GM23338 (cell line): Measurements from ENCODE around the gene NHEJ1. TPM values are rescaled to one million over a fixed set of nuclear protein-coding genes. Genes with fewer than 3 reads are reported as not detected.

Experiments used
- ATAC-seq: fragments of 200-7000 bp; cut with Tn5 transposase; 3 replicates; pipeline ENCODE4 v1.9.1; 2020
- DNase-seq: peaks from one replicate; pipeline ENCODE4 v3.0.0-alpha.2; 2015; ENCODE audit warnings: low spot score
- H2AFZ ChIP-seq: fragments of 200-600 bp; sonication (generic); 2 replicates; pipeline ENCODE4 v1.8.0; 2016; ENCODE audit warnings: antibody characterized with exemption, mild to moderate bottlenecking, moderate library complexity
- H3F3A ChIP-seq: fragments of 200-600 bp; sonication (generic); replicated peaks from 2 replicates; pipeline ENCODE4 v1.8.0; 2017; ENCODE audit warnings: antibody characterized with exemption, mixed run types, low read depth
- H3K27ac ChIP-seq: fragments of 200-600 bp; sonication (generic); 2 replicates; pipeline ENCODE4 v1.6.1; 2016; ENCODE audit warnings: low read depth
- H3K27me3 ChIP-seq: fragments of 200-600 bp; sonication (generic); 2 replicates; pipeline ENCODE4 v1.8.0; 2016; ENCODE audit warnings: mild to moderate bottlenecking, mixed run types, moderate library complexity; ENCODE audit not compliant: insufficient read depth
- H3K36me3 ChIP-seq: fragments of 200-600 bp; sonication (generic); 2 replicates; pipeline ENCODE4 v1.8.0; 2016; ENCODE audit warnings: mild to moderate bottlenecking; ENCODE audit not compliant: insufficient read depth
- H3K4me1 ChIP-seq: fragments of 200-600 bp; sonication (generic); 2 replicates; pipeline ENCODE4 v1.8.0; 2016; ENCODE audit warnings: mild to moderate bottlenecking, moderate library complexity; ENCODE audit not compliant: insufficient read depth
- H3K4me2 ChIP-seq: fragments of 200-600 bp; sonication (generic); 2 replicates; pipeline ENCODE4 v1.7.1; 2017; ENCODE audit warnings: mixed run types
- H3K4me3 ChIP-seq: fragments of 200-600 bp; sonication (generic); 2 replicates; pipeline ENCODE4 v1.6.1; 2016; ENCODE audit warnings: mixed run types
- H3K79me2 ChIP-seq: fragments of 200-600 bp; sonication (generic); replicated peaks from 2 replicates; pipeline ENCODE4 v1.8.0; 2017; ENCODE audit warnings: mild to moderate bottlenecking; ENCODE audit not compliant: insufficient read depth
- H3K9me2 ChIP-seq: fragments of 200-600 bp; sonication (generic); 2 replicates; pipeline ENCODE4 v1.8.0; 2017; ENCODE audit not compliant: insufficient read depth
- H4K20me1 ChIP-seq: fragments of 200-600 bp; sonication (generic); replicated peaks from 2 replicates; pipeline ENCODE4 v1.8.0; 2017; ENCODE audit warnings: mild to moderate bottlenecking; ENCODE audit not compliant: insufficient read depth
- H3K27ac Mint-ChIP-seq: 2 replicates; pipeline ENCODE4 v1.8.0; 2020; ENCODE audit warnings: inconsistent platforms, mild to moderate bottlenecking, moderate library complexity, mixed read lengths
- H3K27me3 Mint-ChIP-seq: 3 replicates; pipeline ENCODE4 v1.8.0; 2022; ENCODE audit warnings: low read depth, mild to moderate bottlenecking, moderate library complexity, mixed read lengths, inconsistent platforms; ENCODE audit not compliant: insufficient read depth, poor library complexity
- H3K36me3 Mint-ChIP-seq: 3 replicates; pipeline ENCODE4 v1.8.0; 2021; ENCODE audit warnings: low read depth, mild to moderate bottlenecking, inconsistent platforms, moderate library complexity, mixed read lengths
- H3K4me1 Mint-ChIP-seq: 3 replicates; pipeline ENCODE4 v1.8.0; 2020; ENCODE audit warnings: mild to moderate bottlenecking, inconsistent platforms, mixed read lengths
- H3K4me3 Mint-ChIP-seq: 3 replicates; pipeline ENCODE4 v1.8.0; 2021; ENCODE audit warnings: moderate library complexity, mild to moderate bottlenecking, inconsistent platforms, mixed read lengths
- H3K9me3 Mint-ChIP-seq: 3 replicates; pipeline ENCODE4 v1.8.0; 2020; ENCODE audit warnings: moderate library complexity, mild to moderate bottlenecking, inconsistent platforms, mixed read lengths
- EZH2 ChIP-seq: fragments of 200-600 bp; sonication (generic); IDR thresholded peaks from one replicate; pipeline ENCODE4 v1.8.0; 2017; ENCODE audit warnings: antibody characterized with exemption, mild to moderate bottlenecking, low read depth; ENCODE audit not compliant: unreplicated experiment
- EZH2phosphoT487 ChIP-seq: fragments of 200-600 bp; sonication (generic); IDR thresholded peaks from one replicate; pipeline ENCODE4 v1.8.1; 2018; ENCODE audit warnings: antibody characterized with exemption; ENCODE audit not compliant: unreplicated experiment
- JUNB ChIP-seq: IDR thresholded peaks from one replicate; pipeline ENCODE4 v1.6.1; 2016; ENCODE audit warnings: antibody characterized with exemption; ENCODE audit not compliant: unreplicated experiment
- NANOG ChIP-seq: IDR thresholded peaks from 2 replicates; pipeline ENCODE4 v1.6.1; 2016; ENCODE audit warnings: antibody characterized with exemption, borderline replicate concordance
- POLR2AphosphoS5 ChIP-seq: IDR thresholded peaks from 2 replicates; pipeline ENCODE4 v1.6.1; 2016; ENCODE audit warnings: antibody characterized with exemption, low read depth
- STAT1 ChIP-seq: IDR thresholded peaks from one replicate; pipeline ENCODE4 v1.6.1; 2016; ENCODE audit warnings: antibody characterized with exemption; ENCODE audit not compliant: unreplicated experiment
- ZNF114 ChIP-seq: fragments of 250-450 bp; sonication (Bioruptor Pico); IDR thresholded peaks from 2 replicates; pipeline ENCODE4 v1.5.0; 2020; ENCODE audit warnings: mild to moderate bottlenecking, moderate library complexity
- ZNF331 ChIP-seq: fragments of 250-450 bp; sonication (Bioruptor Pico); IDR thresholded peaks from 2 replicates; pipeline ENCODE4 v1.5.0; 2020; ENCODE audit warnings: low read depth, mild to moderate bottlenecking, moderate library complexity
- polyA plus RNA-seq: library from polyadenylated mRNA; unstranded; fragments of >200 nt; fragmentation: Nextera tagmentation; extraction: Ambion mirVana; gene quantifications from 2 replicates; pipeline ENCODE4 v1.2.1, GENCODE V29; 2016
- total RNA-seq: library from RNA; depleted of rRNA; stranded (reverse); fragments of >200 nt; shearing (Covaris generic); gene quantifications from 2 replicates; pipeline ENCODE4 v1.2.3, GENCODE V29; 2014
- TF ChIP-seq, protein P1 (sequence below), 2 experiments: fragments of 200-600 bp in 1 of 2; sonication (generic) in 1 of 2; conservative IDR thresholded peaks; 2 replicates each; pipeline versions ENCODE4 v1.5.1 to v1.6.1; 2016 to 2017; ENCODE audit warnings: antibody characterized with exemption in 2 of 2, low read depth in 2 of 2, mild to moderate bottlenecking in 2 of 2, moderate library complexity in 1 of 2
- TF ChIP-seq, protein P2 (sequence below): IDR thresholded peaks from one replicate; pipeline ENCODE4 v1.6.1; 2018; ENCODE audit warnings: antibody characterized with exemption; ENCODE audit not compliant: unreplicated experiment
- TF ChIP-seq, protein P3 (sequence below): IDR thresholded peaks from 2 replicates; pipeline ENCODE4 v1.6.1; 2016; ENCODE audit warnings: antibody characterized with exemption

Gene NHEJ1
- total and polyA plus RNA-seq, 2 experiments from 2014 or later = 19.6 to 30.6 TPM

DNA sequence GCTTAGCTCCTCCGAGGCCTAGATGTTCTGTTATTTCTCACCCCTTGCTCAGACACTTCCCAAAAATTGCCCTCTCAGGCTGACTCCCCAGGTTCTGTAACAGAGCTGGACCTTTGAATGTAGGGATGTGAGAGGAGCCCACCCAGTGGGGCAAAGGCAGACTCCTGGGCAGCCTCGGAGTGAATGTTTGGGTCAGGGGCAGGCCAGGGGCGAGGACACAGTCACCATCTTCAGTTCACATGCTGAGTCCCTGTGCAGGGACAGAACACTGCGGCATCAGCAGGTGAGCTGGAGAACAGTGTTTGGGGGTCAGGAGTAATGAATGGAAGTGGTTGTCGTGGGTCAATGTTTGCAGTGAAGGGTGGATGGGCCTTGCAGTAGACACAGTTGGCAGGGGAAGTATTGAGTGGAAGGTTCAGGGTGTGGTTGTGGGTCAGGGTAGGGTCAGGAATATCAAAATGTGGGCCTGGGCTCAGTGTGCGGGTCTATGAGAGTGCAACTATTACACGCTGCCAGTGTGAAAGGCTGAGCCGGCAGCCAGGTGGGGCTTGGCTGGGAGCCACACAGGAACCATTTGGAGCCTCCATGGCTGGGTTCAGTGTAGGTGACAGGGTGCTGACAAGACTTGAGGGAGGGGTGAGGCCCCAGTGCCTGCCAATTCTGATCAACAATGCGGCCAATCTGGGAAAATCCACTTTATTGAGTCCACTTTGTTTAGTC is 104.3 kb downstream of the NHEJ1 start (continued):
- TF ChIP-seq, protein P1, sequence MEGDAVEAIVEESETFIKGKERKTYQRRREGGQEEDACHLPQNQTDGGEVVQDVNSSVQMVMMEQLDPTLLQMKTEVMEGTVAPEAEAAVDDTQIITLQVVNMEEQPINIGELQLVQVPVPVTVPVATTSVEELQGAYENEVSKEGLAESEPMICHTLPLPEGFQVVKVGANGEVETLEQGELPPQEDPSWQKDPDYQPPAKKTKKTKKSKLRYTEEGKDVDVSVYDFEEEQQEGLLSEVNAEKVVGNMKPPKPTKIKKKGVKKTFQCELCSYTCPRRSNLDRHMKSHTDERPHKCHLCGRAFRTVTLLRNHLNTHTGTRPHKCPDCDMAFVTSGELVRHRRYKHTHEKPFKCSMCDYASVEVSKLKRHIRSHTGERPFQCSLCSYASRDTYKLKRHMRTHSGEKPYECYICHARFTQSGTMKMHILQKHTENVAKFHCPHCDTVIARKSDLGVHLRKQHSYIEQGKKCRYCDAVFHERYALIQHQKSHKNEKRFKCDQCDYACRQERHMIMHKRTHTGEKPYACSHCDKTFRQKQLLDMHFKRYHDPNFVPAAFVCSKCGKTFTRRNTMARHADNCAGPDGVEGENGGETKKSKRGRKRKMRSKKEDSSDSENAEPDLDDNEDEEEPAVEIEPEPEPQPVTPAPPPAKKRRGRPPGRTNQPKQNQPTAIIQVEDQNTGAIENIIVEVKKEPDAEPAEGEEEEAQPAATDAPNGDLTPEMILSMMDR (conservative IDR thresholded peaks at IDR 0.05; ENCODE audit: low read depth in 2 of 2) = no peak
- no peak for TF ChIP-seq NANOG
- no peak for TF ChIP-seq ZNF331 (CRISPR knock-in tag)

DNA sequence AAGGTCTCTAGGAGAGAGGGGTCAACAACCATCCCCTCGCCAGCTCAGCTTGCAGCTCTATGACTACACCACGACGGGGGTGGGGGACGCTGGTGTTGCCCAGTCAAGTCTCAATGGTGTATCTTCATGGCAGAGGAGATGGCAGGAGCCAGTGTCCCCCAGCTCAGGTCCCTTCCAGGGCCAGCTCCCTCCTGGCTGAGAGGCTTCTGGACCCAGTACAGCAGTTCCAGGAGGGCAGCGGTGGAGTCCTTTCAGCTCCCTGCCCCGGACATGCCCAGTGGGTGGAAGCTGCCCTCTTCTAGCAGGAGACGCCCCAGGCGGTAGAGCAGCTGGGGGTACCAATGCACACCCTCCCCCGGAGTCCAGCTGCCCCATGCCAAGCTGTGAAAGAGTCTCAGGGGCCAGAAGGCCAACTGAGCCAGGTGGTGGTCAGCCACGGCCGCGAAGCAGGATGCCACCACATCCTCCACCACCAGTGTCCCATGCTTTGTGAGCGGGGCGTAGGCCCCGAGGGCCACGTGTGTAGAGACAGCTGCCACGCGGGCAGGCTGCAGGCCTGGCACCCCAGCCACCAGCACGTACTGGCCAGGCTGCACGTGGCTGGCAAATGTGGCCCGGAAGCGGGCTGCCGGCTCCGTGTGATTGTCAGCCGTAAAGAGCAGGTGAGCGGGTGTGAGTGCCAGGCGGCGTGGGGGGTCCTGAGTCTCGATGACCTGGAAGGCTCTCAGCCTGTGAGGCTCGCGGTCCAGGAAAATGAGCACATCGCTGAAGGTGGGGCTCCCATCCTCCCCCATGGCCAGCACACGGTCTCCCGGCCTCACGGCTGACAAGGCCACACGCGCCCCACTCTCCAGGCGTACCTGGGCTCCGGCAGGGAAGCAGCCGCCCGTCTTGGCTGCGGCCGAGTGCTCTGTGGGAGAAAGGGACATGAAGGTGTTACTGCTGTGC is 105.4 kb downstream of the NHEJ1 start:
- Histone ChIP-seq H2AFZ (no peak overlapping the region), H3K4me3 (no peak overlapping the region), H3K36me3 (no peaks in the 10 kb centered on the region), H3F3A (no peaks in the 10 kb centered on the region), H3K4me2 (no peak overlapping the region), H3K27ac (no peak overlapping the region), H3K9me2 (no peaks in the 10 kb centered on the region), H4K20me1 (peaks cover 4% of the 10 kb centered on the region; the same call in 1 of the 2 replicates), H3K27me3 (peaks cover 63% of the 10 kb centered on the region), H3K79me2 (no peaks in the 10 kb centered on the region), H3K4me1 (peaks cover 15% of the 10 kb centered on the region; the same call in 1 of the 2 replicates)
- H3K36me3 Mint-ChIP-seq = no peaks in the 10 kb centered on the region; the same call in 2 of the 3 replicates
- peaks cover 9% of the 10 kb centered on the region; the same call in 2 of the 3 replicates for H3K4me1 Mint-ChIP-seq
- no peak overlapping the region for H3K4me3 Mint-ChIP-seq
- peaks cover 64% of the 10 kb centered on the region for H3K27me3 Mint-ChIP-seq
- no peak for DNase-seq
- no peaks in the 10 kb centered on the region for H3K9me3 Mint-ChIP-seq
- TF ChIP-seq, protein P1 (conservative IDR thresholded peaks at IDR 0.05; ENCODE audit: low read depth in 2 of 2) = no peak
- TF ChIP-seq ZNF331 (CRISPR knock-in tag) = no peak
- no peak for TF ChIP-seq EZH2
- TF ChIP-seq ZNF114 (CRISPR knock-in tag) = no peak
- TF ChIP-seq STAT1 = no peak
- TF ChIP-seq, protein P2, sequence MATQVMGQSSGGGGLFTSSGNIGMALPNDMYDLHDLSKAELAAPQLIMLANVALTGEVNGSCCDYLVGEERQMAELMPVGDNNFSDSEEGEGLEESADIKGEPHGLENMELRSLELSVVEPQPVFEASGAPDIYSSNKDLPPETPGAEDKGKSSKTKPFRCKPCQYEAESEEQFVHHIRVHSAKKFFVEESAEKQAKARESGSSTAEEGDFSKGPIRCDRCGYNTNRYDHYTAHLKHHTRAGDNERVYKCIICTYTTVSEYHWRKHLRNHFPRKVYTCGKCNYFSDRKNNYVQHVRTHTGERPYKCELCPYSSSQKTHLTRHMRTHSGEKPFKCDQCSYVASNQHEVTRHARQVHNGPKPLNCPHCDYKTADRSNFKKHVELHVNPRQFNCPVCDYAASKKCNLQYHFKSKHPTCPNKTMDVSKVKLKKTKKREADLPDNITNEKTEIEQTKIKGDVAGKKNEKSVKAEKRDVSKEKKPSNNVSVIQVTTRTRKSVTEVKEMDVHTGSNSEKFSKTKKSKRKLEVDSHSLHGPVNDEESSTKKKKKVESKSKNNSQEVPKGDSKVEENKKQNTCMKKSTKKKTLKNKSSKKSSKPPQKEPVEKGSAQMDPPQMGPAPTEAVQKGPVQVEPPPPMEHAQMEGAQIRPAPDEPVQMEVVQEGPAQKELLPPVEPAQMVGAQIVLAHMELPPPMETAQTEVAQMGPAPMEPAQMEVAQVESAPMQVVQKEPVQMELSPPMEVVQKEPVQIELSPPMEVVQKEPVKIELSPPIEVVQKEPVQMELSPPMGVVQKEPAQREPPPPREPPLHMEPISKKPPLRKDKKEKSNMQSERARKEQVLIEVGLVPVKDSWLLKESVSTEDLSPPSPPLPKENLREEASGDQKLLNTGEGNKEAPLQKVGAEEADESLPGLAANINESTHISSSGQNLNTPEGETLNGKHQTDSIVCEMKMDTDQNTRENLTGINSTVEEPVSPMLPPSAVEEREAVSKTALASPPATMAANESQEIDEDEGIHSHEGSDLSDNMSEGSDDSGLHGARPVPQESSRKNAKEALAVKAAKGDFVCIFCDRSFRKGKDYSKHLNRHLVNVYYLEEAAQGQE = no peak
- TF ChIP-seq, protein P3, sequence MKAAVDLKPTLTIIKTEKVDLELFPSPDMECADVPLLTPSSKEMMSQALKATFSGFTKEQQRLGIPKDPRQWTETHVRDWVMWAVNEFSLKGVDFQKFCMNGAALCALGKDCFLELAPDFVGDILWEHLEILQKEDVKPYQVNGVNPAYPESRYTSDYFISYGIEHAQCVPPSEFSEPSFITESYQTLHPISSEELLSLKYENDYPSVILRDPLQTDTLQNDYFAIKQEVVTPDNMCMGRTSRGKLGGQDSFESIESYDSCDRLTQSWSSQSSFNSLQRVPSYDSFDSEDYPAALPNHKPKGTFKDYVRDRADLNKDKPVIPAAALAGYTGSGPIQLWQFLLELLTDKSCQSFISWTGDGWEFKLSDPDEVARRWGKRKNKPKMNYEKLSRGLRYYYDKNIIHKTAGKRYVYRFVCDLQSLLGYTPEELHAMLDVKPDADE = no peak
- no peak for TF ChIP-seq POLR2AphosphoS5
- no peak for TF ChIP-seq EZH2phosphoT487
- no peak for TF ChIP-seq JUNB
- ATAC-seq = no peak
- no peak overlapping the region for H3K27ac Mint-ChIP-seq
